SK-N-SH (cell line): ENCODE data around the gene CMTM8.

Experiments used
- TAF1 ChIP-seq: IDR thresholded peaks from 2 replicates; pipeline ENCODE4 v1.6.1; 2012; ENCODE audit warnings: low read depth, mild to moderate bottlenecking, low read length, moderate library complexity, borderline replicate concordance
- TF ChIP-seq, protein P1 (sequence below): fragments of 150-350 bp; IDR thresholded peaks from 2 replicates; pipeline ENCODE4 v1.6.1; 2017; ENCODE audit warnings: antibody characterized with exemption, low read length, low read depth, borderline replicate concordance
- TF ChIP-seq, protein P2 (sequence below): IDR thresholded peaks from 2 replicates; pipeline ENCODE4 v1.6.1; 2012; ENCODE audit warnings: mild to moderate bottlenecking, low read depth, low read length, moderate library complexity

DNA sequence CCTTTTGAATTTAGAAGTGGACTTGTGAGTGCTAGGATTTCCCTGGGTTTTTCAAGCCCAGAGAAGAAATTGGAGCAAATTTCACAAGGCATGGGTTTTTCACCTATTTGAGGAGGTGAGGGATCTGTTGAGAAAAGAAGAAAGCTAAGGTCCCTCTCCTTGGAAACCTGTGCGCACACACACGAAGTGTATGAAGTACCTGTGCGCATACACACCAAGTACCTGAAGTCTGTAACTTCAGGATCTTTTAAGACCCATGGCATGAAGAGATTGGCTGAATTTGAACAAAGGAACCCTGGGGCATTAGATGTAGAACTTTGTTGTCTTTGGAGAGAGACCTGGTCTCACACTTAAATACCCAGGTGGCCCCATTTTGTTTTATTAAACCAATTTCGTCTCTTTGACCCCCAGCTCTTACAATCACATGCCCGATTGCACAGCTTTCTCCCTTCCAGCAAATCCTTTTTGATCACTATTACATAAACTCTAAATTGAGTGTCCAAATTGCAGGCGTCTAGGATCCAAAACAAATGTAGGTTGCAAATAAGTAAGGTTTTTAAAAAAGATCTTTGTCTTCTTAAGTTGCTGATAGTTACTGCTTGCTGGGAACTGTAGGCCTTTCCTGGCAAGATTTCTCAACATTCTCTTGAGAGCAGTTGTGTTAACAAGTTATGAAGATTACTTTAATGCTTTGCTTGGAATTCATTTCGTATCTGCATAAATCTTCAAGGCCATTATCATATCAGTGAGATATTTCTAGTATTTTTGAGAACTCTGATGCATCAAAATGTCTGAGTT is 64.3 kb downstream of the CMTM8 start:
- TF ChIP-seq, protein P1, sequence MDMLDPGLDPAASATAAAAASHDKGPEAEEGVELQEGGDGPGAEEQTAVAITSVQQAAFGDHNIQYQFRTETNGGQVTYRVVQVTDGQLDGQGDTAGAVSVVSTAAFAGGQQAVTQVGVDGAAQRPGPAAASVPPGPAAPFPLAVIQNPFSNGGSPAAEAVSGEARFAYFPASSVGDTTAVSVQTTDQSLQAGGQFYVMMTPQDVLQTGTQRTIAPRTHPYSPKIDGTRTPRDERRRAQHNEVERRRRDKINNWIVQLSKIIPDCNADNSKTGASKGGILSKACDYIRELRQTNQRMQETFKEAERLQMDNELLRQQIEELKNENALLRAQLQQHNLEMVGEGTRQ, result no peak
- TF ChIP-seq TAF1, result no peak
- TF ChIP-seq, protein P2, sequence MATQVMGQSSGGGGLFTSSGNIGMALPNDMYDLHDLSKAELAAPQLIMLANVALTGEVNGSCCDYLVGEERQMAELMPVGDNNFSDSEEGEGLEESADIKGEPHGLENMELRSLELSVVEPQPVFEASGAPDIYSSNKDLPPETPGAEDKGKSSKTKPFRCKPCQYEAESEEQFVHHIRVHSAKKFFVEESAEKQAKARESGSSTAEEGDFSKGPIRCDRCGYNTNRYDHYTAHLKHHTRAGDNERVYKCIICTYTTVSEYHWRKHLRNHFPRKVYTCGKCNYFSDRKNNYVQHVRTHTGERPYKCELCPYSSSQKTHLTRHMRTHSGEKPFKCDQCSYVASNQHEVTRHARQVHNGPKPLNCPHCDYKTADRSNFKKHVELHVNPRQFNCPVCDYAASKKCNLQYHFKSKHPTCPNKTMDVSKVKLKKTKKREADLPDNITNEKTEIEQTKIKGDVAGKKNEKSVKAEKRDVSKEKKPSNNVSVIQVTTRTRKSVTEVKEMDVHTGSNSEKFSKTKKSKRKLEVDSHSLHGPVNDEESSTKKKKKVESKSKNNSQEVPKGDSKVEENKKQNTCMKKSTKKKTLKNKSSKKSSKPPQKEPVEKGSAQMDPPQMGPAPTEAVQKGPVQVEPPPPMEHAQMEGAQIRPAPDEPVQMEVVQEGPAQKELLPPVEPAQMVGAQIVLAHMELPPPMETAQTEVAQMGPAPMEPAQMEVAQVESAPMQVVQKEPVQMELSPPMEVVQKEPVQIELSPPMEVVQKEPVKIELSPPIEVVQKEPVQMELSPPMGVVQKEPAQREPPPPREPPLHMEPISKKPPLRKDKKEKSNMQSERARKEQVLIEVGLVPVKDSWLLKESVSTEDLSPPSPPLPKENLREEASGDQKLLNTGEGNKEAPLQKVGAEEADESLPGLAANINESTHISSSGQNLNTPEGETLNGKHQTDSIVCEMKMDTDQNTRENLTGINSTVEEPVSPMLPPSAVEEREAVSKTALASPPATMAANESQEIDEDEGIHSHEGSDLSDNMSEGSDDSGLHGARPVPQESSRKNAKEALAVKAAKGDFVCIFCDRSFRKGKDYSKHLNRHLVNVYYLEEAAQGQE, result no peak
